A549 (cell line): ENCODE results near the gene PRC1.

ENCODE experiments used
- JUN ChIP-seq, 2 experiments: fragments of >200 bp; sonication (Bioruptor Twin); formaldehyde crosslinking; IDR thresholded peaks; 2 replicates in 1 of 2; 3 replicates in 1 of 2; pipeline ENCODE4 v1.6.1; 2016 to 2017
- MYC ChIP-seq: IDR thresholded peaks from 2 replicates; pipeline ENCODE4 v1.6.1; 2012; ENCODE audit warnings: mild to moderate bottlenecking, inconsistent platforms, low read length, improper control_type of control experiment, borderline replicate concordance
- POLR2AphosphoS2 ChIP-seq: conservative IDR thresholded peaks from 2 replicates; pipeline ENCODE4 v1.6.1; 2012; ENCODE audit warnings: low read length, improper control_type of control experiment, inconsistent platforms
- SMC3 ChIP-seq: fragments of >200 bp; sonication (Bioruptor Twin); formaldehyde crosslinking; IDR thresholded peaks from 3 replicates; pipeline ENCODE4 v1.6.1; 2018; ENCODE audit warnings: inconsistent platforms
- SREBF2 ChIP-seq: fragments of 450-650 bp; IDR thresholded peaks from 2 replicates; pipeline ENCODE4 v1.6.1; 2014; ENCODE audit warnings: mild to moderate bottlenecking, moderate library complexity
- TF ChIP-seq, protein P1 (sequence below): fragments of >200 bp; sonication (Bioruptor Twin); formaldehyde crosslinking; IDR thresholded peaks from 3 replicates; pipeline ENCODE4 v1.5.1; 2016

DNA sequence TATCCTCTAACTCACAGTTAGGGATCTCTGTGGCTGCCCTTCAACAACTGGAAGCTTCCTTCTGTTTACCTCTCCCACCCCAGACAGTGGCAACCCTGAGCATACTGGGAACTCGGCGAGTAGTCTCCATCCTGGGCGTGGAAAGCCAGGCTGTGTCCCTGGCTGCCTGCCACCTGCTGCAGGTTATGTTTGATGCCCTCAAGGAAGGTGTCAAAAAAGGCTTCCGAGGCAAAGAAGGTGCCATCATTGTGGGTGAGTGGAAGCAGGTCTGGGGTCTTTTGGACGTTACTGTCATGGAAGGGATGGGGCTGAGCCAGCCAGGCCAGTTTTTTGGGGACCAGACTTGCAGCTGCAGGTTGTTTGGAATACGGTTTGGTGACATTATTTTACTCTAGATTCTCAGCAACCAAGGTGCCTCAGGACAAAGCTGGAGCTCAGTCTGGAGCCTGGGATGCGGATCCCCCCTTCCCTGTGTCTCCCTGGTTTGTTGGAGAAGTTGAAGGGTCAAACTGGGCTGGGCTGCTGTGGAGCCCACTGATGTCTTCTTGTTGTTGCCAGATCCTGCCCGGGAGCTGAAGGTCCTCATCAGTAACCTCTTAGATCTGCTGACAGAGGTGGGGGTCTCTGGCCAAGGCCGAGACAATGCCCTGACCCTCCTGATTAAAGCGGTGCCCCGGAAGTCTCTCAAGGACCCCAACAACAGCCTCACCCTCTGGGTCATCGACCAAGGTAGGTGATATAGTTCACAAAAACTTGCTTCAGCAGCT is 51.8 kb downstream of the PRC1 start:
- TF ChIP-seq, protein P1, sequence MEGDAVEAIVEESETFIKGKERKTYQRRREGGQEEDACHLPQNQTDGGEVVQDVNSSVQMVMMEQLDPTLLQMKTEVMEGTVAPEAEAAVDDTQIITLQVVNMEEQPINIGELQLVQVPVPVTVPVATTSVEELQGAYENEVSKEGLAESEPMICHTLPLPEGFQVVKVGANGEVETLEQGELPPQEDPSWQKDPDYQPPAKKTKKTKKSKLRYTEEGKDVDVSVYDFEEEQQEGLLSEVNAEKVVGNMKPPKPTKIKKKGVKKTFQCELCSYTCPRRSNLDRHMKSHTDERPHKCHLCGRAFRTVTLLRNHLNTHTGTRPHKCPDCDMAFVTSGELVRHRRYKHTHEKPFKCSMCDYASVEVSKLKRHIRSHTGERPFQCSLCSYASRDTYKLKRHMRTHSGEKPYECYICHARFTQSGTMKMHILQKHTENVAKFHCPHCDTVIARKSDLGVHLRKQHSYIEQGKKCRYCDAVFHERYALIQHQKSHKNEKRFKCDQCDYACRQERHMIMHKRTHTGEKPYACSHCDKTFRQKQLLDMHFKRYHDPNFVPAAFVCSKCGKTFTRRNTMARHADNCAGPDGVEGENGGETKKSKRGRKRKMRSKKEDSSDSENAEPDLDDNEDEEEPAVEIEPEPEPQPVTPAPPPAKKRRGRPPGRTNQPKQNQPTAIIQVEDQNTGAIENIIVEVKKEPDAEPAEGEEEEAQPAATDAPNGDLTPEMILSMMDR, result no peak
- TF ChIP-seq SREBF2 (no peak), SMC3 (no peak), JUN (IDR thresholded peaks at IDR 0.05) (no peak), POLR2AphosphoS2 (no peak), MYC (no peak)
